Measurements from ENCODE around the gene ZNF862.

Gene ZNF862

DNA sequence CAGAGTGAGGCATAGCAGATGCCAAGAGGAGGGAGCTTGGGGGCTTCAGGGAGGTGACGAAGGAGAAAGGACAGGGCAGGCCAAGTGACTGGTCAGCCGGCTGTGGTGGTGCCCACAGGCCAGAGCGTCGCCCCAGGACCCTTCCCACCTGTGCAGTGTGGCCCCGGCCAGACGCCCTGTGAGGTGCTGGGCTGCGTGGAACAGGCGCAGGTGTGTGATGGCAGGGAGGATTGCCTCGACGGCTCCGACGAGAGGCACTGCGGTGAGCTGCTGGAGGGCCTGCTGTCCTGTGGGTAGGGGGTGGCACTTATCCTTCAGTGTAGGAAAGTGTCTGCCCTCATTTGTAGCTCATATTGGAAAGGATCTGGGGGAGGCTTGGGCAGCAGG is 38.0 kb upstream of the ZNF862 start:
- no peak for TF ChIP-seq CTCF (IDR thresholded peaks at IDR 0.05; ENCODE audit: low read depth, low read length)
- DNase-seq (ENCODE audit: low read depth in 2 of 2): no peak
- H3K4me3 ChIP-seq (replicated peaks in 1 of 2; ENCODE audit: low read depth in 2 of 2, low read length in 2 of 2): no peak overlapping the region

DNA sequence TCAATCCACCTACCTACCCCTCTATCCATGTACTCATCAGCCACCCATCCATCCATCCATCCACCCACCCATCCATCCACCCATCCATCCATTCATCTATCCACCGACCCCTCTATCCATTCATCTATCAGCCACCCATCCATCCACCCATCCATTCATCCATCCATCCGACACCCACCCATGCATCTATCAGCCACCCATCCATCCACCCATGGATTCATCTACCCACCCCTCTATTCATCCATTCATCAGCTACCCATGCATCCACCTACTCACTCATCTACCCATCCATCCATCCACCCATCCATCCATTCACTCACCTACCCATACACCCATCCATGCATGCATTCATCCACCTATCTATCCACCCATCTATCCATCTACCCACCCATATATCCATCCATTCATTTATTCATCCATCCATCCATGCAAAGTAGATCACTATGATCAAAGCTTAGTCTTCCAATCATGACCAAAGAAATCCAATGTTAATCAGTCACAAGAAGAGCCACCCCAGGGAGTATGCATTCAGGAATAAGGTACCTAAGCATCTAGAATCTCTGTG is 37.1 kb upstream of the ZNF862 start:
- DNase-seq (ENCODE audit: low read depth in 2 of 2): no peak
- no peak overlapping the region for H3K4me3 ChIP-seq (replicated peaks in 1 of 2; ENCODE audit: low read depth in 2 of 2, low read length in 2 of 2)
- TF ChIP-seq CTCF (IDR thresholded peaks at IDR 0.05; ENCODE audit: low read depth, low read length): no peak

DNA sequence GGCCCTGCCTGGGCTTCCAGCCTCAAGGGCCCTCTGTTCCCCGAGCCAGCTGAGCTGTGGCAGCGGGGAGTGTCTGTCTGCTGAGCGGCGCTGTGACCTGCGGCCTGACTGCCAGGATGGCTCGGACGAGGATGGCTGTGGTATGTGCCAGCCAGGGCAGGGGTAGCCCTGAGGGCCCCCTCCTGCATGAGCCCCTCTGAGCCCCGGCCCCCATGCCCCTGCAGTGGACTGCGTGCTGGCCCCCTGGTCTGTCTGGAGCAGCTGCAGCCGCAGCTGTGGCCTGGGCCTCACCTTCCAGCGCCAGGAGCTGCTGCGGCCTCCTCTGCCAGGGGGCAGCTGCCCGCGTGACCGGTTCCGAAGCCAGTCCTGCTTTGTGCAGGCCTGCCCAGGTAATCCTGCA is 36.4 kb upstream of the ZNF862 start:
- no peak for TF ChIP-seq CTCF (IDR thresholded peaks at IDR 0.05; ENCODE audit: low read depth, low read length)
- H3K4me3 ChIP-seq (replicated peaks in 1 of 2; ENCODE audit: low read depth in 2 of 2, low read length in 2 of 2): no peak overlapping the region
- DNase-seq (ENCODE audit: low read depth in 2 of 2): no peak

- TF ChIP-seq CTCF (IDR thresholded peaks at IDR 0.05; ENCODE audit: low read depth, low read length): no peak
- no peak overlapping the region for H3K4me3 ChIP-seq (replicated peaks in 1 of 2; ENCODE audit: low read depth in 2 of 2, low read length in 2 of 2)
- no peak for DNase-seq (ENCODE audit: low read depth in 2 of 2)
Measured at GRCh38 chr7:149802966-149803365, 35.2 kb upstream of the ZNF862 start.

DNA sequence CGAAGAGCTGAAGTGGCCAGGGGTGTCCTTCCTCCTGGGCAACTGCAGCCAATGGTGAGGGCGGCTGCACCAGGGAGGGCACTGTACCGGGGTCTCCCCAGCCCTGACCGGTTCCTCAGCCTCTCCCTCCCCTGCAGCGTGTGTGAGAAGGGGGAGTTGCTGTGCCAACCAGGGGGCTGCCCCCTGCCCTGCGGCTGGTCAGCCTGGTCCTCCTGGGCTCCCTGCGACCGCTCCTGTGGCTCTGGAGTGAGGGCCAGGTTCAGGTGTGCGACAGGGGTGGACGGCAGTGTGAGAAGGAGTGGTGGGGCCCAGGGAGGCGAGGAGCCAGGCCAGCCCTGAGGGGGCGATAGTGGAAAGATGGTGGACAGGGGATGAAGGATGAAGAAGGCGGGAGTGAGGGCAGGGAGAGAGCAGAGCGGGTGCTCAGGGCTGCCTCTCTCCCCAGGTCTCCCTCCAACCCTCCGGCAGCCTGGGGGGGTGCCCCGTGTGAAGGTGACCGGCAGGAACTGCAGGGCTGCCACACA is 34.6 kb upstream of the ZNF862 start:
- no peak for TF ChIP-seq CTCF (IDR thresholded peaks at IDR 0.05; ENCODE audit: low read depth, low read length)
- DNase-seq (ENCODE audit: low read depth in 2 of 2): no peak

DNA sequence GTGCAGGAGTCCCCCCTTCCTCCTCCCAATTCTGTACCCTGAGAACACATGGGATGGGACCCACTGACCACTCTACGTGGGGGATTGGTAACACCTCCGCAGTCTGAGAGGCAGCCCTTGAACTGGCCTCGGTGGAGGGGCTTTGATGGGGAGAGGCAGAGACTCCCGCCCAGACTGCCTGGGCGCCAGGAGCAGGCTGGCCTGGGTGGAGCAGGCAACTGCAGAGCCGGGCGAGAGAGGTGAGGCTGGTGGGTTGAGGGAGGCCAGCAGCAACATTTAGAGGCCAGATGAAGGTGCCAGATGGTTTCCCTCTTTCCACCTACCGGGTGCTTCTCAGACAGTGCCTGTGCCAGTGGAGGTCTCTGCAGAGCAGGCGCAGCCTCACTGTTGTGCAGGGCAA is 34.1 kb upstream of the ZNF862 start:
- no peak overlapping the region for H3K4me3 ChIP-seq (replicated peaks in 1 of 2; ENCODE audit: low read depth in 2 of 2, low read length in 2 of 2)
- no peak for DNase-seq (ENCODE audit: low read depth in 2 of 2)
- TF ChIP-seq CTCF (IDR thresholded peaks at IDR 0.05; ENCODE audit: low read depth, low read length): no peak

More for the DNA sequence above, 34.6 kb upstream of the ZNF862 start:
- no peak overlapping the region for H3K4me3 ChIP-seq (replicated peaks in 1 of 2; ENCODE audit: low read depth in 2 of 2, low read length in 2 of 2)

DNA sequence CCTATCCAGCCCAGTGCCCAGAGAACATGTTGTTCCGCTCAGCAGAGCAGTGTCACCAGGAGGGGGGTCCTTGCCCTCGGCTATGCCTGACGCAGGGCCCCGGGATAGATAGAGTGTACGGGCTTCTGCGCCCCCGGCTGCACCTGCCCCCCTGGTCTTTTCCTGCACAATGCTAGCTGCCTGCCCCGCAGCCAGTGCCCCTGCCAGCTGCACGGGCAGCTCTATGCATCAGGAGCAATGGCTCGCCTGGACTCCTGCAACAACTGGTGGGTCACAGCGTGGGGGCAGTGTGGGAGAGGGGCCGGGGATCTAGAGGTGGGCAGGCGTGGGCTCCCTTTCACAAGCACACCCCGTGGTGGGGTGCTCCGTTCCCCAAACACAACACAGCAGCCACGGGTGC is 31.4 kb upstream of the ZNF862 start:
- no peak for TF ChIP-seq CTCF (IDR thresholded peaks at IDR 0.05; ENCODE audit: low read depth, low read length)
- DNase-seq (ENCODE audit: low read depth in 2 of 2): no peak
- no peak overlapping the region for H3K4me3 ChIP-seq (replicated peaks in 1 of 2; ENCODE audit: low read depth in 2 of 2, low read length in 2 of 2)
